ENCODE results near the gene CHN2.

CHN2 gene

GRCh38 chr7:29445736-29446135 lies 251.2 kb downstream of the CHN2 start:
- peak; percentile 9 for DNase-seq

- DNase-seq = no peak
Measured at GRCh38 chr7:29447828-29448227, 253.3 kb downstream of the CHN2 start.

- no peak for DNase-seq
Measured at GRCh38 chr7:29449569-29450260, 255.1 kb downstream of the CHN2 start.

GRCh38 chr7:29453021-29453420 lies 258.4 kb downstream of the CHN2 start:
- DNase-seq = no peak

GRCh38 chr7:29454464-29454863 lies 259.9 kb downstream of the CHN2 start:
- DNase-seq = no peak

- no peak for DNase-seq
Measured at GRCh38 chr7:29454899-29455451, 260.4 kb downstream of the CHN2 start.

GRCh38 chr7:29457141-29457561 lies 262.6 kb downstream of the CHN2 start:
- DNase-seq = no peak

GRCh38 chr7:29457565-29458011 lies 263.0 kb downstream of the CHN2 start:
- DNase-seq = no peak

GRCh38 chr7:29458933-29459332 lies 264.4 kb downstream of the CHN2 start:
- DNase-seq = no peak

GRCh38 chr7:29459589-29459988 lies 265.0 kb downstream of the CHN2 start:
- DNase-seq = no peak

GRCh38 chr7:29461996-29462395 lies 267.4 kb downstream of the CHN2 start:
- DNase-seq = no peak

GRCh38 chr7:29463504-29464158 lies 269.1 kb downstream of the CHN2 start:
- DNase-seq = no peak

GRCh38 chr7:29464753-29465152 lies 270.2 kb downstream of the CHN2 start:
- DNase-seq = peak; percentile 25

- DNase-seq = no peak
Measured at GRCh38 chr7:29467193-29467926, 272.8 kb downstream of the CHN2 start.

- DNase-seq = no peak
Measured at GRCh38 chr7:29468196-29468595, 273.6 kb downstream of the CHN2 start.

GRCh38 chr7:29469281-29469680 lies 274.7 kb downstream of the CHN2 start:
- DNase-seq = no peak

- DNase-seq = no peak
Measured at GRCh38 chr7:29469976-29470557, 275.5 kb downstream of the CHN2 start.

- DNase-seq = peak; percentile 73
Measured at GRCh38 chr7:29471444-29472138, 277.0 kb downstream of the CHN2 start.

GRCh38 chr7:29476916-29477315 lies 282.3 kb downstream of the CHN2 start:
- DNase-seq = no peak

- no peak for DNase-seq
Measured at GRCh38 chr7:29478226-29478625, 283.7 kb downstream of the CHN2 start.

- DNase-seq = no peak
Measured at GRCh38 chr7:29478687-29479240, 284.2 kb downstream of the CHN2 start.
